ENCODE measurements around the gene CFDP1.

The CFDP1 gene

DNA sequence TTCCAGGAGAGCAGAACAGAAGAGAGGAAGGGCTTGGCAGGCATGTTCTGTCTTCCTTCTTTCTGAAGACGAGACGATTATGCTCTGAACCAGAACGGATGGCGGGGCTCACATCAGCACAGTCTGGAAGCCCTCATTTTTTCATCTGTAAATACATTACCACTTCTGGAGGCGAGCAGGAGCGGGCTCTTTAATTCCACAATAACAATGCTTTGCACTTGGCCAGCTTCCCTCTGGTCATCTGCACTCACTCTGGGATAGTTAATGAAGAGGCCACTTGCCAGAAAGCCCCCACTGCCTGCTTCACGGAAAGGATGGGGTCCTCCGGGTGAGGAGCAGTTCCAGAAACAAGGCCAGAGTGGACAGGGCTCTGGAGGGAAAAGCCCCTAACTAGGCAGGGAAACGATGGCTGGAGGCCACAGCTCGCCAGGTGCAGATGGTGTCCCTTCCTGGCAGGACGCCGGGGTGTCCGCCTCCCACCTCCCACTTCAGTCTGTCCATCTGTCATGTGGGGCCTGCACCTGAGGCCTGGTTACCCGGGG is 168.8 kb downstream of the CFDP1 start:
- intact Hi-C loops (cut with DNase I), result loop anchor here (10.0 kb wide), 1 partner anchor 120 kb away; no protein-coding TSS in a partner anchor
- peak in 22 of 42 donors; percentile 21 to 78 (median 58) for DNase-seq

DNA sequence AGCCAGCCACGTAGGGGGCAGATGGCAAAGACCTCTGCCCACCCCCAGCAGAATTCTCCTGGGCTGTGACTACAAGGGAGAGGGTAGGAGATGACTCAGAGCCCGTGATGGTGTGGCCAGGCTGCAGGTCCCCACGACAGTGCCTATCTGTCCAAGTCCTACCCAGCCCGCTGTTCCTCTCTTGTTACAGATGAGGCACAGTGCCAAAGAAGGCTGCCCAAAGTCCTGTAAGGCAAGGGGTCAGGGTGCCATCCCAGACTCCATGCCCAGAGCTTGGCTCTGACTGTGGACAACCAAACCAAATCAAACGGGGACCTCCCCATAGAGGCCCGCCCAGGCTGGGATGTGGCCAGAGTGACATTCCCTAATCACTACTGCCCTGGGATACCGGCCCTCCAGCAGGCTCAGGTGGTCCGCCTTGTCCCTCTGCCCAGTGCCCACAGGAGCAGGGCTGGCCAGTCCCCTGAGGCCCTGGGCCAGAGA is 169.3 kb downstream of the CFDP1 start:
- peak in 7 of 42 donors; percentile 8 to 65 (median 46) for DNase-seq
- intact Hi-C loops (cut with DNase I), result loop anchor here (10.0 kb wide), 1 partner anchor 121 kb away; no protein-coding TSS in a partner anchor

- intact Hi-C loops (cut with DNase I), result loop anchor here (10.0 kb wide), 1 partner anchor 121 kb away; no protein-coding TSS in a partner anchor
These were observed 169.9 kb downstream of the CFDP1 start for GRCh38 chr16:75263291-75263962.

DNA sequence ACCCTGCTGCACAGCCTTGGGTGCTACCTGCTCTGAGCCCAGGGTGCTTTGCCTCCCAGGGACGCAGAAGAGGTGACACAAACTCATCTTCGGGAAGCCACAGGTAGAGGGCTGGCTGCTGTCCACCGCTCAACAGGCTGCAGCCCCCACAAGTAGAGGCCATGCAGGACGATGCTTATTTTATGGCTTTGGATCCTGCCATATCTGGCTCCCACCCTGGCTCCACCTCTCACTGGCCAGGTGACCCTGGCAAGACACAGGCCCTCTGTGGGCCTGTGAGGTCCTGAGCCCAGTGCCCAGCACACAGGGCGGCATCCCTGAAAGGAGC is 170.5 kb downstream of the CFDP1 start:
- intact Hi-C loops (cut with DNase I), result loop anchor here (10.0 kb wide), 1 partner anchor 122 kb away; no protein-coding TSS in a partner anchor
- DNase-seq, result peak in 1 of 42 donors; percentile 80

More at GRCh38 chr16:75263291-75263962, 169.9 kb downstream of the CFDP1 start:
- DNase-seq, result no peak

- DNase-seq, result peak in 2 of 42 donors; percentile 37 to 46
- intact Hi-C loops (cut with DNase I), result loop anchor here (10.0 kb wide), 1 partner anchor 123 kb away; no protein-coding TSS in a partner anchor
These were observed 171.1 kb downstream of the CFDP1 start for GRCh38 chr16:75262104-75262799.

- intact Hi-C loops (cut with DNase I), result loop anchor here (10.0 kb wide), 1 partner anchor 123 kb away; no protein-coding TSS in a partner anchor
- DNase-seq, result no peak
These were observed 171.7 kb downstream of the CFDP1 start for GRCh38 chr16:75261590-75262078.

DNA sequence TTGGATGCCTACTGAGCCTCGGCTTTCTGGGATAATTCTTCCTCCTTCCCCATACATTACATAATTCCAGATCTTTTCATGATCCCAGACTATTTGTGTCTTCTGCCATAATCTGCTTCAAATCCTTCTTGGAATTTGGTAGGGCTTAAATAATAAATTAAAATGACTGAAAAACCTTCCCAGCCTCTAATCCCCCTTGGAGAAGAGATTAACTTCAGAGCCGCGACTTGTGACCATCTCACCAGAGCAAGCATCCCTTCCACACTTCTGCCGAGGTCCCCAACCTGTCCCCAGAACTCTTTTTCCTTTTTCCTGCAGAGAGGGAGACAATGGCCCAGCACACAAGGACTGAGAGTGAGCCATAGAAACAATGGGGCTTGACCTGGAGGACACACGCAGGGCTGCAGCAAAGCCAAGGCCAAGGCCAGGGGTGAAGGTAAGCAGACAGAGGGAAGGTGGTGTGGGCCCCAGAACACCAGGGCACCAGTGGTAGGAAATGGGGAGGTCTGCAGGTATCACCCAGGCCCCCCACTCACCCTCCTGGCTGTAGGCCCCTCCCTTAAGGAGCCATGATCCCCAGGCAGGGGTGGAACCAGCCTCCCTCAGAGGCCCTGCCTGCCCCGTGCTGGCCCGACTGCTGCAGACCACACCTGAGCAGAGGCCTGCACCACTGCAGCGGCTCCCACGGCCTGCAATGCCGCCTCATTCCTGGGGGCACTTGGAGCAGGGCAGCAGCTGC is 172.3 kb downstream of the CFDP1 start:
- no peak for DNase-seq
- intact Hi-C loops (cut with DNase I), result loop anchor here (10.0 kb wide), 1 partner anchor 124 kb away; no protein-coding TSS in a partner anchor

DNA sequence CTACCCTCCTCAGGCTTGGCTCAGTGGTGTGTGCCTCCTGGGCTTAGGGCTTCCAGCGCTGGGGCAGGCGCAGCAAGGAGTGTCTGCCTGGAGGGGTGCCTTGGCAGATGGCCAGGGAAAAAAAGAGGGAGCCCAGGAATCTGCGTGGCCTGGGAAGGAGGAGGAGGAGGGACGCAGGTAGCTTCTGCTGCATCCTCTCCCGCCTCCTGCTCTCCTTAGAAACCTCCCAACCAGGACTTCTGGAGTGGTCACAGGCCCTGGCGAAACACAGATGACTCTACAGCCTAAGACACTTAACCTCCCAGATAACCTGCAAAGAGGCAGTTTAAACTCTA is 174.5 kb downstream of the CFDP1 start:
- intact Hi-C loops (cut with DNase I), result no loop called here
- DNase-seq, result peak in 2 of 42 donors; percentile 4 to 39

DNA sequence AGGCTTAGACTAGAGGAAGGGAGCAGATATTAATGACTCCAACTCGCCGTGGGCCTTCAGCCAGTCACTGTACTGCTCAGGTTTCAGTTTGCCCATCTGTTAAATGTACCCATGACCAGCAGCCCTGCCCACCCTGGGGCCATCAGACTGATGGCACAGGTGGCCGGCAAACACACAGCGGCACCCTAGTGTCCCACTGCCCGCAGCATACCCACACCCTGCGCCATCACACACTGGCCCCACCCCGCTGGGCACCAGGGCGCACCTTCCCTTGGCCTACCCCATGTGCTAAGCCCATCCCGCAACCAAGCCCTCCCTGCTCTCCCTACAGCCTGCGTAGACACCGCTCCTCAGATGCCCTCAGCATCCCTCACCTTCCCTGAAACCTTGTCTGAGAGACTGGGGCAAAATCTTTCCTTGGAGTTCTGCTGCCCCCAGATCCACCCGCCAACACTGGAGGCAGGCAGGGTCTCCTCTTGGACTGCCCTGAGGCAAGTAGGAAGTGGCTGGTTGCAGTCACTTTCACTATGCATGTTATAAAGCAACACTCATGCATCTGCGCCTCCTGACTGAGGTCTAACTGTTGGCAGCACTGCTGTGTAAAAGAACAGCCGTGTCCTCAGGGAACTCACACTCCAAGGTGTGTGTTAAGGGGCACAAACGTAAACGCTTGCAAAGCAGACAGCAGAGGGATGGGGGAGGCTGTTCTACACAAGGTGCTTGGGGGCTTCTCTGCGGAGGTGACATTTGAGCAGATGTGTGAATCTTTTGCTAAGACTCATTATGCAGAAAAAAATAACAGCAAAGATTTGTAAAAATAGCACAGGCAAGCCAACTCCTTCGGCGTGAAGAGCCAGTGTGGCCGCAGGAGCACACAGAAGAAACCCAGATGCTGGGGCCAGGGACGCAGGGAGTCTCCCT is 175.2 kb downstream of the CFDP1 start:
- intact Hi-C loops (cut with DNase I), result no loop called here
- peak in 2 of 42 donors; percentile 1 to 36 for DNase-seq

DNA sequence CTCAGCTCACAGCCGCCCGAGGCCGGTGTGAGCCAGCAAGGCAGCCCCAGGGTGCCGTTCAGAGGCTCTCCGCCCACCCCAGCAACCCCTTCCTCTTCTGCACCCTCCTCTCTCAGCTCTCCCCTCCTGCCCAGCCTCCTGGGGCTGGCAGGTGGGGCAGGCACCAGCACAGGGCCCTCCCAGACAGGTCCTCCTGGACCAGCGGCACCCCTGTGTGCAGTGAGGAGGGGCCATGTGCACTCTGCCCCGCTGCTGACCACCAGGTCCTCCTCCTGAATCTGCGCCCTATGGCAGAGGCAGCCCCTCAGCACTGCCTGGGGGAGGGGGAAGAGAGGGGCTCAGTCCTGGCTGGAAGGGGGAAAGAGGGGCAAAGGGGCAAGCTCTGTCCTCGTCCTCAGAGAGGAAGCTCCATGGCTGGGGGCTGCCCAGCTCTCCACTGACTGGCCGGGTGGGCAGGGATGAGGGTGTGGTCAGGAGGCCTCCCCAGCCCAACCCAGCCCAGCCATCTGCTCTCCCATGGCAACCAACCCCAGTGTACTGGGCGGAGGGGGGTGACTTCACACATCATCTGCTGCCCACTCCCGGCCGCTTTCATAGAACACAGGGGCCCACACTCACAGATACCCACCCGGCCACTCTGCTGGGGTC is 176.5 kb downstream of the CFDP1 start:
- peak in 24 of 42 donors; percentile 41 to 85 (median 70) for DNase-seq
- intact Hi-C loops (cut with DNase I), result no loop called here

DNA sequence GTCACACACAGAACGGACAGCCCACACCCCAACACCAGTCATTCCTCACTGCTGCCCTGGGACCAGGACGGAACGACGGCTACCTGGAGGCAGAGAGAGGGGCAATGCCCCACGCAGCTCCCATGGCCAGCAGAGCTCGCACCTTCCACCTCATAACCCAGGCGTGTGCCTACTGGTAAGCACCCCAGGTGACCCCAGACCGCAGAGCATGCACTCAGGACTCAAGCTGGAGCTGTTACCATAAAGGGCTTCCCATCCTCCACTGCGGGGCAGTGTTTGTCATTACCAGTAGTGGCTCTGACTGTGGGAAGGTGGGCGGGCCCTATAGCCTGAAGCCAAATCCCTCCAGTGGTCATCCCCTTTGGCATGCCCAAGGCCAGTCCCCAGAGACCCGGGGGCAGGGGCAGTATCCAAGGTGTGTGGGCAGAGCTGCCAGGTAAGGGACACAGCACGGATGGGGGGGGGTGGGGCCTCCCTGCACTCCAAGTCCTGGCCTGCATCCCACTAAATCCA is 177.2 kb downstream of the CFDP1 start:
- intact Hi-C loops (cut with DNase I), result no loop called here
- peak in 3 of 42 donors; percentile 41 to 56 (median 44) for DNase-seq

- DNase-seq, result peak in 9 of 42 donors; percentile 26 to 62 (median 44)
- intact Hi-C loops (cut with DNase I), result no loop called here
These were observed 178.9 kb downstream of the CFDP1 start for GRCh38 chr16:75254359-75254837.

- DNase-seq, result peak in 10 of 42 donors; percentile 21 to 56 (median 46)
- intact Hi-C loops (cut with DNase I), result no loop called here
These were observed 180.1 kb downstream of the CFDP1 start for GRCh38 chr16:75252946-75253911.

GRCh38 chr16:75252049-75252864 is 181.0 kb downstream of the CFDP1 start:
- intact Hi-C loops (cut with DNase I), result no loop called here
- no peak for DNase-seq

Measured in head of caudate nucleus (tissue), 42 donors.